Right atrium auricular region (tissue), 2 donors: Measurements from ENCODE around the gene MAP2K7. TPM values are rescaled to one million over a fixed set of nuclear protein-coding genes. Genes with fewer than 3 reads are reported as not detected.
"Not testable (repeated sequence)": the region's sequence is repeated elsewhere in the genome, so short reads cannot be mapped to it uniquely, and the experiment has no call there.

Experiments
- DNase-seq: peaks from one replicate; pipeline ENCODE4 v3.0.0-alpha.2; 2019; ENCODE audit warnings: low spot score
- H3K27ac ChIP-seq, 2 donors: fragments of 200-600 bp; sonication (generic); 1 replicate in 1 of 2; 2 replicates in 1 of 2; pipeline ENCODE4 v1.5.1; 2016 to 2019
- H3K27me3 ChIP-seq, 2 donors: fragments of 200-600 bp; sonication (generic); one replicate each; pipeline versions ENCODE4 v1.5.1 to v1.6.0; 2017 to 2019
- H3K36me3 ChIP-seq: fragments of 200-600 bp; sonication (generic); one replicate; pipeline ENCODE4 v1.5.1; 2016
- H3K4me1 ChIP-seq, 2 donors: fragments of 200-600 bp; sonication (generic); one replicate each; pipeline versions ENCODE4 v1.5.1 to v1.6.0; 2017 to 2019
- H3K4me3 ChIP-seq, 2 donors: fragments of 200-600 bp; sonication (generic); 1 replicate in 1 of 2; 2 replicates in 1 of 2; pipeline ENCODE4 v1.5.1; 2017 to 2019; ENCODE audit warnings: mild to moderate bottlenecking in 1 of 2, moderate library complexity in 1 of 2
- H3K9me3 ChIP-seq, 2 donors: fragments of 200-600 bp; sonication (generic); one replicate each; pipeline ENCODE4 v1.5.1; 2019
- total RNA-seq, 2 donors: library from RNA; depleted of rRNA; stranded (reverse); fragments of >200 nt; gene quantifications; one replicate each; pipeline ENCODE4 v1.1.0, GENCODE V29; 2016
- TF ChIP-seq, protein P1 (sequence below), 2 donors: fragments of 200-600 bp; sonication (generic); IDR thresholded peaks; one replicate each; pipeline ENCODE4 v1.5.1; 2019; ENCODE audit warnings: antibody characterized with exemption in 2 of 2

Gene MAP2K7
- total RNA-seq, 2 donors from 2014 or later, result 12.0 to 14.4 TPM

DNA sequence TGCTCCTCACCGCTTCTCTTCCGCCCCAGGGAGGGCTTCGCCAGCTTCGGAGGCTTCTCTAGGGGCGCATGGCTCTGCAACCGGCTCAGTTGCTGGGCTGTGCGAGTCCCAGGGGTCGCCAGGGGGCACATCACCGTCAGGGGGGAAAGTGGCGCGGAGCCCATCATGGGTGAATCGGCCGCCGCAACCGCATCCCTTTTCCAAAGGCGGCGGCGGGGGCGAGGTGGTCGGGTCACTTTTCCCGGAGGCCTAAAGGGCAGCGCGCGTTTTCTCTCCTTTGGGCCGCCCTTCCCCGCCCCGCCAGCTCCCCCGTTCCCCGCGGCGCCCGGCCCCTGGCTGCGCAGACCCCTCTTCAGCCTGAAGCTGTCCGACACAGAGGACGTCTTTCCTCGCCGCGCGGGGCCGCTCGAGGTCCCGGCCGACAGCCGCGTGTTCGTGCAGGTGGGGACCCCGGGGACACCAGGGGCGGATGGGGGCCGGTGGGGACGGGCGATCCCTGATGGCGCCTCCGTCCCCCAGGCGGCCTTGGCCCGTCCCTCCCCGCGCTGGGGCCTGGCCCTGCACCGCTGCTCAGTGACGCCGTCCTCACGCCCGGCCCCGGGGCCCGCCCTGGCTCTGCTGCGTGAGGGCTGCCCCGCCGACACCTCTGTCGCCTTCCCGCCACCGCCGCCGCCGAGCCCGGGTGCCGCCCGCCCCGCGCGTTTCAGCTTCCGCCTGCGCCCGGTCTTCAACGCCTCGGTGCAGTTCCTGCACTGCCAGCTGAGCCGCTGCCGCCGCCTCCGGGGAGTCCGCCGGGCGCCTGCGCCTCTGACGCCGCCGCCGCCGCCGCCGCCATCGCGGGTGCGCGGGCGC is 12.7 kb downstream of the MAP2K7 start:
- H3K27me3 ChIP-seq, result peaks cover 0 to 15% of the 10 kb centered on the region in 2 donors
- no peaks in the 10 kb centered on the region for H3K9me3 ChIP-seq
- peak overlapping the region; percentile 35 to 47 for H3K4me3 ChIP-seq
- H3K27ac ChIP-seq, result peak overlapping the region; percentile 66 to 86
- peaks cover 18% of the 10 kb centered on the region for H3K36me3 ChIP-seq
- TF ChIP-seq, protein P1, sequence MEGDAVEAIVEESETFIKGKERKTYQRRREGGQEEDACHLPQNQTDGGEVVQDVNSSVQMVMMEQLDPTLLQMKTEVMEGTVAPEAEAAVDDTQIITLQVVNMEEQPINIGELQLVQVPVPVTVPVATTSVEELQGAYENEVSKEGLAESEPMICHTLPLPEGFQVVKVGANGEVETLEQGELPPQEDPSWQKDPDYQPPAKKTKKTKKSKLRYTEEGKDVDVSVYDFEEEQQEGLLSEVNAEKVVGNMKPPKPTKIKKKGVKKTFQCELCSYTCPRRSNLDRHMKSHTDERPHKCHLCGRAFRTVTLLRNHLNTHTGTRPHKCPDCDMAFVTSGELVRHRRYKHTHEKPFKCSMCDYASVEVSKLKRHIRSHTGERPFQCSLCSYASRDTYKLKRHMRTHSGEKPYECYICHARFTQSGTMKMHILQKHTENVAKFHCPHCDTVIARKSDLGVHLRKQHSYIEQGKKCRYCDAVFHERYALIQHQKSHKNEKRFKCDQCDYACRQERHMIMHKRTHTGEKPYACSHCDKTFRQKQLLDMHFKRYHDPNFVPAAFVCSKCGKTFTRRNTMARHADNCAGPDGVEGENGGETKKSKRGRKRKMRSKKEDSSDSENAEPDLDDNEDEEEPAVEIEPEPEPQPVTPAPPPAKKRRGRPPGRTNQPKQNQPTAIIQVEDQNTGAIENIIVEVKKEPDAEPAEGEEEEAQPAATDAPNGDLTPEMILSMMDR (IDR thresholded peaks at IDR 0.05), result no peak
- peaks cover 0 to 42% of the 10 kb centered on the region in 2 donors for H3K4me1 ChIP-seq
- no peak for DNase-seq

DNA sequence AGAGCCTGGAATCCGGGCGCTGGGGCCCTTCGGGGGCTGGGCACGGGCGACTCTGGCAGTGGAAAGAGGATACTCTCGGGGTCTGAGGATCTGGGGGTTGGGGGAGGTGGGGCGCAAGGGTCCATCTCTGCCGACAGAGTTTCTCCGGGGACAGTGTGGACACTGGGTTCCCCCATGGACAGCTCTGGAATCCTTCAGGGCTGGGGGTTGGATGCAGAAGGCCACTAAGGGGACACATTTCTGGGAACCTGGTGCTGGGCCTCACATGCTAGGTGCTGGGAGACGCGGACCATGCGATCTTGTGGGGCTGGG is 13.2 kb downstream of the MAP2K7 start:
- peak overlapping the region; percentile 66 to 86 for H3K27ac ChIP-seq
- peak overlapping the region; percentile 35 to 47 for H3K4me3 ChIP-seq
- peaks cover 0 to 48% of the 10 kb centered on the region in 2 donors for H3K4me1 ChIP-seq
- H3K9me3 ChIP-seq, result no peaks in the 10 kb centered on the region
- peaks cover 0 to 15% of the 10 kb centered on the region in 2 donors for H3K27me3 ChIP-seq
- no peak for DNase-seq
- TF ChIP-seq, protein P1 (IDR thresholded peaks at IDR 0.05), result no peak
- peaks cover 14% of the 10 kb centered on the region for H3K36me3 ChIP-seq

DNA sequence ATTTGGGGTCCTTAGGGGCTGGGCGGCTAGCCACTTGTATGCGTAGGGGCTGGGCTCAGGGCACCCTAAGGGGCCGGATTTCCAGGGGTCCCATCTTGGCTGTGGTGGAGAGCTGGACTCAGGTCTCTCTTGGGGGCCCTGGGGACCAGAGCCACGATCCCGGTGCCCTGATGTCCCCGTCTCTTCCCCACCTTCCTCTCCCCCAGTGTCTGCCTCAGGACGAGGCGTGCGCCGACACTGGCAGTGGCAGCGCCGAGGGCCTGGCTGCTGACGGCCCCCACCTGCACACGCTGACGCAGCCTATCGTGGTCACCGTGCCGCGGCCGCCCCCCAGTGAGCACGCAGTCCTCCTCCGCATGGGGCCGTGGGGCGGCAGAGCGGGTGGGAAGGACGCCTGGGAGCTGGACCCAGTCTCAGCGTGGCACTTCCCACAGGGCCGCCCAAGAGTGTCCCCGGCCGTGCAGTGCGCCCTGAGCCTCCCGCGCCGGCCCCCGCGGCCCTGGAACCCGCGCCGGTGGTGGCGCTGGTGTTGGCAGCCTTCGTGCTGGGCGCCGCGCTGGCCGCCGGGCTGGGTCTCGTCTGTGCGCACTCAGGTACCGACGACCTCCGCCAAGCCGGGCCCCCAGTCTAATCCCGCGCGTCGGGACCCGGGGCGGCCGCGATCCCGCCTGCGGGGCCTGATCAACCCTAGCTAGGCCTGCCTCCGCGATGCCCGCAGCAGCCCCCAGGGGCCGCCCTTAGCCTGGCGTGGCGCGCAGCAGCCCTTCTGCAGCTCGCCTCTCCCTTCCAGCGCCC is 13.8 kb downstream of the MAP2K7 start:
- H3K36me3 ChIP-seq, result peaks cover 14% of the 10 kb centered on the region
- peak overlapping the region; percentile 35 to 47 for H3K4me3 ChIP-seq
- H3K27me3 ChIP-seq, result peaks cover 0 to 15% of the 10 kb centered on the region in 2 donors
- DNase-seq, result no peak
- peaks cover 0 to 50% of the 10 kb centered on the region in 2 donors for H3K4me1 ChIP-seq
- H3K9me3 ChIP-seq, result no peaks in the 10 kb centered on the region
- peak overlapping the region; percentile 66 to 86 for H3K27ac ChIP-seq
- TF ChIP-seq, protein P1 (IDR thresholded peaks at IDR 0.05), result peak in 1 of 2 donors; percentile 71

DNA sequence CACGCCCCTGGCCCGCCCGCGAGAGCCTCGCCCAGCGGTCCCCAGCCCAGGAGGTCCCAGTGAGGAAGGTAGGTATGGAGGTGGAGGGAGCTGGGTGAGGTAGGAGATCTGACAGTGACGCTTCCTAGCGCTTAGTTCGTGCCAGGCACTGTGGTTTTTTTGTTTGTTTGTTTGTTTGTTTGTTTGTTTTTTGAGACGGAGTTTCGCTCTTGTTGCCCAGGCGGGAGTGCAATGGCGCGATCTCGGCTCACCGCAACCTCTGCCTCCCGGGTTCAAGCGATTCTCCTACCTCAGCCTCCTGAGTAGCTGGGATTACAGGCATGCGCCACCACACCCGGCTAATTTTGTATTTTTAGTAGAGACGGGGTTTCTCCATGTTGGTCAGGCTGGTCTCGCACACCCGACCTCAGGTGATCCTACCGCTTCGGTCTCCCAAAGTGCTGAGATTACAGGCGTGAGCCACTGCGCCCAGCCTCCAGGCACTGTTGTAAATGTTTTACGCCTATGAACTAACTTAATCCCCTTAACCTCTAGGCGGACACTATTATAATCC is 14.5 kb downstream of the MAP2K7 start:
- not testable (repeated sequence) for H3K9me3 ChIP-seq, DNase-seq
- peak overlapping the region in 1 of 2 donors; percentile 47 for H3K4me3 ChIP-seq
- peak overlapping the region; percentile 66 to 86 for H3K27ac ChIP-seq
- peaks cover 14% of the 10 kb centered on the region for H3K36me3 ChIP-seq
- H3K27me3 ChIP-seq, result peaks cover 0 to 15% of the 10 kb centered on the region in 2 donors
- peaks cover 0 to 50% of the 10 kb centered on the region in 2 donors for H3K4me1 ChIP-seq

DNA sequence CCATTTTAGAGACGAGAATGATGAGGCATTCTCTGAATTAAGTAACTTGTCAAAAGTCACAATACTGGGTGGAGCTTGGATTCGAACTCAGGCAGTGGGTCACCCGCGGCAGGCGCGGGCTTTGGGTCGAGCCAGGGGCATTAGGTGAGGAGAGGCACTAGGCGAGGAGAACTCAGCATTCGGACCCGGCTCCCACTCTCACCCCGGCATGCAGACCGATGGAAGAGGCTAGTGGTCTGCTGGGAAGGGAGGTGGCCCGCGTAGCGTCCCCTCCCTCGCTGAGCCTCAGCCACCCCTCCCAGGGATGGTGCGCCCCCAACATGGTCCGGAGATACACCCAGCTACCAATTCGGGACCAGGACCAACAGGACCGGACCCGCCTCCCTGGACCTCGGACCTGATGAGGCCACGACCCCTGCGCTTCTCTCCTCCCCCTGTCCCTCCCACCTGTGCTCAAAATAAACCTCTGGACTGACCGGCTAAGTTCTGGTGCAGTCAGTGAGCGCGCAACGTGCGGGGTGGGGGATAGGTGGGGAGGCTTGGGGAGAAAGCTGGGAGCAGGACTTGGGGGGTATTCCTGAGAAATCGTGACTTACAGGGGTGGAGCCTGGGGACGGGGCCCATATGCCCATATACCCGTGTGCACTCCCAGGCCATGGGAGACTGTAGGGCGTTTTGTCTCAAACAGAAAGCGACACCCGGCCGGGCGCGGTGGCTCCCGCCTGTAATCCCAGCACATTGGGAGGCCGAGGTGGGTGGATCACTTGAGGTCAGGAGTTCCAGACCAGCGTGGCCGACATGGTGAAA is 15.1 kb downstream of the MAP2K7 start:
- peak overlapping the region; percentile 94 for H3K27ac ChIP-seq
- peaks cover 0 to 15% of the 10 kb centered on the region in 2 donors for H3K27me3 ChIP-seq
- peaks cover 0 to 50% of the 10 kb centered on the region in 2 donors for H3K4me1 ChIP-seq
- TF ChIP-seq, protein P1 (IDR thresholded peaks at IDR 0.05), result no peak
- no peaks in the 10 kb centered on the region for H3K9me3 ChIP-seq
- no peak for DNase-seq
- no peak overlapping the region for H3K4me3 ChIP-seq
- H3K36me3 ChIP-seq, result peaks cover 15% of the 10 kb centered on the region
